GM18519 (cell line): ENCODE measurements around the gene B3GNT4.
"Not testable (repeated sequence)": the region's sequence is repeated elsewhere in the genome, so short reads cannot be mapped to it uniquely, and the experiment has no call there.

ENCODE experiments used
- ATAC-seq: cut with Tn5 transposase; IDR thresholded peaks from one replicate; pipeline ENCODE4 v1.9.1; 2021; ENCODE audit warnings: mild to moderate bottlenecking, moderate library complexity; ENCODE audit not compliant: unreplicated experiment, low FRiP score

B3GNT4 gene

DNA sequence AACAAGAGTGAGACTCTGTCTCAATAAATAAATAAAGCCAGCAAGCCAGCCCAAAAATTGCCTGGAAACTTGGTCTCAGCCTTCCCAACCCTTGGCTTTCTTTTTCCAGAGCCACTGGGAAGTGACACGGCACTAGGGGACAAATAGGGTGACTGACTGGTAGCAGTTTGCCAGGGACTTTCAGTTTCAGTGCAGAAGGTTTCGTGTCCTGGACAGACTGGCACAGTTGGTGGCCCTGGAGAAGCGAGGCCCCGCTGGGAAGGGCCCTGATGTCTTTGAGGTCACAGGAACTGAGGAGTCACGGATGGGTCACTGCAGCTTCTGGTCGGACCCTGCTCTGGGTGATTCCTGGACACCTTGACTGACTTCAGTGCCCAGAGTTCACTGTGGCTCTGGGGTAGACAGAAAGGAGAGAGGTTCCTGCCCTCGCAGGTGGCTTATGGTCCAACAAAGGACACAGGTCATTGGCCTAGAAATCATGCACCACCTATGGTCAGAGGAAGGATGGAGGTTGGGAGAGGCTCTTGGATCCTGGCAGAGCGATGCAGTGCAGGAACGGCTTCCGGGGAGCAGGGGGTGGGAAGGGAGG, 17.9 kb upstream of the B3GNT4 start:
- ATAC-seq, result no peak

DNA sequence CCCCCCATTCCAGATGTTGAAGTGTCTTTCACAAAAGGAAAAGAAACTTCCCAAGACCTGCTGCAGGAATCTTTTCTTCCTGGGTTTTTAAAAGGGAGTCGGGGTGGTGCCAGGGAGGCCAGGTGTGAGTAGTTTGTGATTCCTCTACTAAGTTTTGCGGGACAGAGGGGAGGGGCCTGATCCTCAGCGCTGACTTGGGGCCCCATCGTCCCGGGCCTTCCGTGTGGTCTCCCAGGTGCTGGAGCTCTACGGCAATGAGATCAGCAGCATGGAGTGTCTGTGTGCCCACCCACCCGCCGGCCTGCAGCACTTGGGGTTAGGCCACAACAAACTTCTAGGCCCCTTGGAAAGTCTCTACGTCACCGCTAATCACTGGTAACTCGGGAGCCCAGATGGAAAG, 16.0 kb upstream of the B3GNT4 start:
- ATAC-seq, result no peak

DNA sequence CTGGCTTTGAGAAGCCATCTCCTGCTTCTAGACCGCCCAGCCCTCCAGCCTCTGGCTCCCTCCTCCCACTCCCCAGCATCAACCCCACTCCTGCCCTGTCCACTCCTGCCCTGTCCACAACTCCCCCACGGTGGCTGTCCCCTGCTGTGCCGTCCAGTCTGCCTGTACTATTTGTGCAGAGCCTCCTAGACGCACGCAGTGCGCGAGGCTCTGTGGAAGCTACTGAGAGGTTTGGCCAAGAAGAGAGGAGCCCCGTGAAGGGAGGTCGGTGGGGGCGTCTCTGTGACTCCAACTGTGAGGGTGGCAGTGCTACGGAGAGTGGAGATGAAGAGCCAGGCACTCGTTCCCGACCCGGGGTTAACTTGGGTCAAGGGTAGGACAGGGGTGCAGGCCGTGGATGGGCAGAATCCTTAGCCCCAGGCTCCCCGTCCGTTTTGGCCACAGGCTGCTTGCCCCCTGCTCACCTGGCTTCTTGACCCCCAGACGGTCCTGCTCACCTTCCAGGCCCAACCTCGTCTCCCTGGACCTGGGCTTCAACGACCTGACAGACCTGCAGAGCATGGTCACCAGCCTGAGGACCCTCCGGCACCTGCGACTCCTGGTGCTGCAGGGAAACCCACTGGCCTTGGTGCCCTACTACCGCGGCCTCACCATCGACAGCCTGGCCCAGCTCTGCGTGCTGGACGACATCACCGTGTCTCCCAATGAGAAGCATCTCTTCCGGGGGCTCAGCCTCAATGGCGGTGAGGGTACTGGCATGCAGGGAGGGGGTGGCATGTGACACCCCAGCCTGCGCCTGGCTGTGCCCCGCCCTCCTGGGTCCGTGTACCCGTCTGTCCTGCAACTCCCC, 13.7 kb upstream of the B3GNT4 start:
- no peak for ATAC-seq

DNA sequence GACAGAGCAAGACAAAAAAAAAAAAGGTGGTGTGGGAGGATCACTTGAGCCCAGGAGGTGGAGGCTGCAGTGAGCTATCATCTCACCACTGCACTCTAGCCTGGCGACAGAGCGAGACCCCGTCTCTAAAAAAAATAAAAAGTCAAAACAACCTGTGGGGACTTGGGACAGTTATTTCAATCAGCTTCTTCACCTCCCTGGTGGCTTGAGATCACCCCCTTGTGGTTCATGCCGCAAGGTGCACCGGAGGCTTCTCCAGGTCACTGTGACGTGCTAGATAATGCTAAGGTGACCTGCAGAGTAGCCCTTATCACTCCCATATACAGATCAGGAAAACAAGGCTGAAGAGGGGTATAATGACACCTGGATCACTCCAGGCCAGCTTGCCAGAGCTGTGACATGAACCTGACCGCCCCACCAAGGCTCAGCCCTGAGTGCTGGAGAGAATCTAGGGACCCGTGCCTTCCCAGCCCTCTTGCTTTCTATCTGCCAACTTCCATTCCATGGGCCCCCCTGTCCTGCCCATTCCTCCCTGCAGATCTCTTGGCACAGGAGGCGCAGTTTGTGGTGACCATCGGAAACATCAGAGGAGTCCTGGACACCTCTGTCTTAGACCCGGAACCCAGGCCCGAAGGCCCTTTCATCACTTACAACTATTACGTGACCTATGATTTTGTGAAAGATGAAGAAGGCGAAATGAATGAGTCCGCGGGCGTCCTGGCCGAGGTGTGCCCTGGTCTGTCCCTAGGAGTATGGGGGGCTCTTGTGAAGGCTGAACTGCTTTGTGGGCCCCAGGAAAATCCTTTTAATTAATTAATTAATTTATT, 12.5 kb upstream of the B3GNT4 start:
- ATAC-seq, result no peak

DNA sequence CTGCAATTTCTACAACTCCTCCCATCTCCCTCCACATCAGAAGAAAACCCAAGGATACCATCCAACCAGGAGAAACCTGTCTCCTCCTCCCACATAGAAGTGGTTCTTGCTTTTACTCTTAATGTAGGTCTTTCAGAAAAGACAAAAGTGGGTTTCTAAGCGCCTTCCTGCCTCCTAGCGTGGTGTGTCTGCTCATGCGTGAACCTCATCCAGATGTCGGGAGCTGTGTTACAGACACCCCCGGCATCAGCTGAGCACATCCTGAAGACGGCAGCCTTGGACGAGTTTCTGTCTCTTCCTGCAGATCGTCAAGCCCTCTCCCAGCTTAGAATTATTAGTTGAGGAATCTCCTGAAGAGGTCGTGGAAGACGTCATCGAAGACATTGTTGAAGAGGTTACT, 11.1 kb upstream of the B3GNT4 start:
- no peak for ATAC-seq

DNA sequence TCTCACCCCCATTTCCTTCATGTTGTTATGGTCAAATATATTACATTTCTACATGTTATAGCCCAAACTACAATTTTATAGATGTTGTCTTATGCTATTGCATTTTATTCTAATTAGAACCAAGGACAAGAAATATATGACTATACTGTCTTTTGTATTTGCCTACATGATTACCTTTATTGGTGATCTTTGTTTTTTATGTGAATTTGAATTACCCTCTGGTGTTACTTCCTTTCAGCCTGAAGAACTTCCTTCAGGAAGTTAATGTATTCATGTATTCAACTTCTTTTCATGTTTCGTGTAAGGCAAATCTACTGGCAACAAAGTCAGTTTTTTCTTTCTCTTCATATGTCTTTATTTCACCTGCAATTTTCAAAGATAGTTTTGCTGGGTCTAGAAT, 8.7 kb upstream of the B3GNT4 start:
- no peak for ATAC-seq

DNA sequence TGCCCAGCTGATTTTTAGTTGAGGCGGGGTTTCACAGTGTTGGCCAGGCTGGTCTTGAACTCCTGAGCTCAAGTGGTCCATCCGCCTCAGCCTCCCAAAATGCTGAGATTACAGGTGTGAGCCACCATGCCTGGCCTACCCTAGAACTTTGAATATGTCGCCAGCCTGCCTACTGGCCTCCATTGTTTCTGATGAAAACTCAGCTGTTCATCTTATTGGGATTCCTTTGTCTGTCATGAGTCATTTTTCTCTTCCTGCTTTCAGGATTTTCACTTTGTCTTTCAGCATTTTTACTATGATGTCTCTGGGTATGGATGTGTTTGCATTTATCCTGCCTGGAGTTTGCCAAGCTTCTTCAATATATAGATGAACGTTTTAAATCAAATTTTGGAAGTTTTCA, 8.1 kb upstream of the B3GNT4 start:
- no peak for ATAC-seq

DNA sequence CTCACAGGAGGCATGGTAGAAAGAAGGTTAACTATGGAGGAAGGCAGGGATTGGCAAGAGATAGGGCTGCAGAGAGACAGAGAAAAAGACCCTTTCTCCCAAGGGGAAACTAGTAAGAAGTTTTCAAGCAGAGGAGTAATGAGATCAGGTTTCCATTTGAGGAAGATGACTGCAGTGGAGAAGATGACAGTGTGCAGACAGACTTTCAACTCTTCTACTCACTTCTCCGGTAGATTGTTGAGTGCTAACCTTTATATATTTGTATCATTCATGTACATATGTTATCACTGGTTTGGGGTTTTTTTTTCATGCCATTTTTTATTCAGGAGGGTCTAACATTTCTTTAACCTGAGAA, 5.9 kb upstream of the B3GNT4 start:
- ATAC-seq, result no peak

DNA sequence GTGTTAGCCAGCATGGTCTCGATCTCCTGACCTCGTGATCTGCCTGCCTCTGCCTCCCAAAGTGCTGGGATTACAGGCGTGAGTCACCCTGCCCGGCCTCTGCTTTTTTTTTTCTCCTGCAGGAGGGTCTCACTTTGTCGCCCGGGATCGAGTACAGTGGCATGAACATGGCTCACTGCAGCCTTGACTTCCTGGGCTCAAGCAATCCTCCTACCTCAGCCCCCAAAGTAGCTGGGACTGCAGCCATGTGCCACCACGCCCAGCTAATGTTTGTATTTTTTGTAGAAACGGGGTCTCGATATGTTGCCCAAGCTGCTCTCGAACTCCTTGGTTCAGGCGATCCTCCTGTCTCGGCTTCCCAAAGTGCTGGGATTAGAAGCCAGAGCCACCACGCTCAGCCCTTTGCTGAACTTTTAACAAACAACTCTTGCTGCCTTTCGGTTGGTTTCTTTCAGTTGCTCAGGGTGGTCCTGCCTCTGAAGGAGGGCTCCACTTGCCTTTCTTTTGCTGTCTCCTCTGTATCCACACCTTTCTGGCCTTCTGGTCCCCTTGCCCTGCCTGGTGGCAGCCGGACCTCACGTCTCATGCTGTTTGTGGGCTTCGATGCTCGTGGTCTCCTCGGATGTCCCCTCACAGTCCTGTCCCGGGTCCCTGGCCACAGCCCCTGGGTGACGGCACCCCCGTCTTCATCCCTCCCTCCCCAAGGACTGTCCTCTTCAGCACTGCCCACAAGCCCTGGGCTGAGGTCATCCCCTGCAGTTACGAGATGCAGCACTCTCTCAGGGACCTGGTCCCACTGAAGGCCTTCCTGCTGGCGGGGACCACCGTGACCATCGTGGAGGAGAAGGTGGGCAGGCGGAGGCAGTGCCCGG, 3.8 kb upstream of the B3GNT4 start:
- ATAC-seq, result no peak

DNA sequence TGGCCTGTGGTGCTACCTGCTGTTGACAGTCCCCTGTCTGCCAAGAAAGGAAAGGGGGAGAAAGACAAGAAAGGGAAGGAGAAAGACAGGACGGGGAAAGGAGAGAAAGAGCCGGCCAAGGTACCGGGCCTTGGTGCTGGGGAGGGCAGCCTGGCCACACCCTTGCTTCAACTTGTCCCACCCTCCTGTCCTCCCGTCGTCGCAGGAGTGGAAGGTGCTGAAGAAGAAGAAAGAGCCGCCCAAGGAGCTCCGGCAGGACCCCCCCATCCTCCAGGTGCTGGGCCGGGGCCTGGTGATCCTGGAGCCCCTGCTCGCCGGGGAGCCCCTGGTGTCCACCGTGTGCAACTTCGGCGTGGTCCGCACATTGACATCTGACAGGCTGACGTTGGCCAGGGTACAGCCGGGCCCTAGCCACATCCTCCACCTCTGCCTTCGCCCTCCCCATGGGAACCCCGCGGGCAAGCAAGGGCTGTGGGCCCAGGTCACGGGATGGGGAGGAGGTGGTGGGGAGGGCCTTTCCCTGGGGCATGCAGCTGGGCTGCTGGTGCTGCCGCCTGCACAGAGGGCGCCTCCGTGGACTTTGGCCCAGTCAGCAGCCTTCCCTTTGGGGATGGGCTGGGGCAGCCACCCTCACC, 2.9 kb upstream of the B3GNT4 start:
- no peak for ATAC-seq

DNA sequence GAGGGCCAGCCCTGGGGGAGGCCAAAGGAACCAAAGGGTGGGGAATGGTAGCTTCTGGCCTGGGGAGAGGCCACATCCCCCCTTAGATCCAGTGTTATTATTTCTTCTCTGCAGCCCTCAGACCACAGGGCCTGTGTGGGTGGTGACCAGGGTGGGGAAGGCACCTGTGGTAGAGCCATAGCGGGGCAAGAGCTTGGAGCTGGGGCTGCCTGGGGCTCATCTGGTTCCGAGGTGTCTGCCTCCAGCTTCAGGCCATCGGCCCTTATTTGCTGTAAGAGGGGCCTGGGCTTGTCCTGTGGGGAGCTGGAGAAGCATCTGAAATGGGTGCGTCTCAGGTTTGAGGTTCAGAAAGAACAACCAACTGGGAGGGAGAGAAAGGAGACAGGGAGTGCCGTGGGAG, 2.1 kb upstream of the B3GNT4 start:
- no peak for ATAC-seq

DNA sequence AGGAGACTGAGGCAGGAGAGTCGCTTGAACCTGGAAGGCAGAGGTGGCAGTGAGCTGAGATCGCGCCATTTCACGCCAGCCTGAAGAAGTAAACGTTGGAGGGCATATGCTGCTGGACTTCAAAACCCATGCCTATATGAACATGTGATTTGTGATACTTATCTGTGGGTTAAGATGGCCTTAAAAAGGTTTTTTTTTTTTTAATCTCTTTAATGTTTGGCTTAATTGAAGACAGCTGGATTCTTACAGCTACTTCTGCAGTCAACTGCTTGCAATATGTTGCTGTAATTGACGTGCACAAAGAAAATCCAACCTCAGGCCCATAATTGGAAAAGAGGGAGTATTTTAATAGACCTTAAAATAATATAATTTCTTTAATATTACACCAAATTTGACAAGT, 1.5 kb upstream of the B3GNT4 start:
- no peak for ATAC-seq

DNA sequence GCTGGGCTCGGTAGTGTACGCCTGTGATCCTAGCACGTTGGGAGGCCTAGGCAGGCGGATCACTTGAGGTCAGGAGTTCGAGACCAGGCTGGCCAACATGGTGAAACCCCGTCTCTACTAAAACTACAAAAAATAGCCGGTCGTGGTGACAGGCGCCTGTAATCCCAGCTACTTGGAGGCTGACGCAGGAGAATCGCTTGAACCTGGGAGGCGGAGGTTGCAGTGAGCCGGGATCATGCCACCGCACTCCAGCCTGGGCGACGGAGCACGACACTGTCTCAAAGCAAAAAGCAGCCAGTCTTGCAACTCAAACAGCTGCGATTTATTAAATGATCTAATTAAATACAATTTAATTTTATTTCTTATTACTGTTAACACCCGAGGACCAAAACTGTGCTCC, 698 bp upstream of the B3GNT4 start:
- ATAC-seq, result not testable (repeated sequence)

DNA sequence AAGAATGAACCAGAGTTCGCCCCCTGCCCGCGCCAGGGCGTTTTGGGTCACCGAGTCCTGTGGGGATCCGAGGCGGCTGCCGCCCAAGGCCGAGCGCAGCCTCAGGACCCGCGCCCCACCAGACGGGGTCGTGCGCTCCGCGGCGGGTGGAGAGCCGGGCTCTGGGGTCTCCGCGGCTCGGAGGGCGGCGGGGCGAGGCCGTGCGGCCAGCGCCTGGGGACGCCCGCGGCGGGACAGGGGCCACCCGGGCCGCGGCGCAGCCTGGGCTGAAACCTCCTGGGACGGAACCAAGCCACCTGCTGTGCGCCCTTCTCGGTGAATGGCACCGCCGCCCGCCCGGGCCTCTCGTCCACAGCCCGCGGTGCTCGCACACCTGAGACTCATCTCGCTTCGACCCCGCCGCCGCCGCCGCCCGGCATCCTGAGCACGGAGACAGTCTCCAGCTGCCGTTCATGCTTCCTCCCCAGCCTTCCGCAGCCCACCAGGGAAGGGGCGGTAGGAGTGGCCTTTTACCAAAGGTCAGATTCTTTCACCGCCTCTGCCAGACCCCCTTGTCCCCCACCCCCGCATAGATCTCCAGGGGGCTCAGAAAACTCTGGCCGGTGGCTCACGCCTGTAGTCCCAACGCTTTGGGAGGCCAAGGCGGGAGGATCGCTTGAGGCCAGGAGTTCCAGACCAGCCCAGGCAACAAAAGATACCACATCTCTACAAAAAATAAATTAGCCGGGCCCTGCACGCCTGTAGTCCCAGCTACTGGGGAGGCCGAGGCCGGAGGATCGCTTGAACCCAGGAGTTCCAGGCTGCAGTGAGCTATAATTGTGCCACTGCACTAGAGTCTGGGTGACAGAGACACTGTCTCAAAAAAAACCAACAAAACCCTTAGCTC, 901 bp downstream of the B3GNT4 start:
- ATAC-seq, result no peak

DNA sequence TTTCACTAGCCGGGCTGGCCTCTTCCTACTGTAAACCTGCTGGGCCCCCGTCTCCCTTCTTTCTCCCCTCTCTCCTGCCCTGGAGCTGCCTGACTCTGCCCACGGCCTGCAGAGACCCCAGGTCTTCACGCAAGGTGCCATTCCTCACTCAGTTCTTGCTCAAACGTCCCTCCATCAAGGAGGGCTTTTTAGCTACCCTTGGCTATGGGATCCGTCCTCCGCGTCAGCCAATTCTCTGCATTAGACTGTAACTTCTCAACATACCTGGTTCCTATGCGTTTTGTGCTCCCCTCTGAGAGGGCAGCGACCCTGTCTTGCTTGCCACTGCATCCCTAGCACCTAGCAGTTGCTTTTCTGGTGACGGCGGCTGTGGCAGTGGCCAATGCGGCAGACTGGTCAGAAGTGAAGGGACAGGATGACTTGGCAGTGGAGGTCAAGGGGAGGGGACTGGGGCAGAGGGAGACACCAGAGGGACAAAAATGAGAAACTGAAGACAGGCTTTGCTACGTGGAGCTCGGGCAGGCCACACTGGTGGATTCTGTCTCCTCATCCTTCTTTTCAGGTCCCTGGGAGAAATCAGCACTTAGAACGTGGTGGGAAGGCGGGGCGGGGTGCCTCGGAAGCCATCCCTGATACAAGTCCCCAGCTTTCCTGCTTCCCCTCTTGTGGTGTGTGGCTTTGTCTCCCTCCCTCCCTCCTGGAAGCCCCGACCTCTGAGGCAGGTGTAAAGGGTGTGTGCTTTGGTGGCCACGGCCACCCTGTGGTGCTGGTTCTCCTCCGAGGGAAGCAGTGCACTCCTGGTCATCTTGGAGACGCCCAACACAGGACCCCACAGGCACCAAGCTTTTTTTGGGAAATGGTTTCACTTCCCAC, 1.8 kb downstream of the B3GNT4 start:
- no peak for ATAC-seq

DNA sequence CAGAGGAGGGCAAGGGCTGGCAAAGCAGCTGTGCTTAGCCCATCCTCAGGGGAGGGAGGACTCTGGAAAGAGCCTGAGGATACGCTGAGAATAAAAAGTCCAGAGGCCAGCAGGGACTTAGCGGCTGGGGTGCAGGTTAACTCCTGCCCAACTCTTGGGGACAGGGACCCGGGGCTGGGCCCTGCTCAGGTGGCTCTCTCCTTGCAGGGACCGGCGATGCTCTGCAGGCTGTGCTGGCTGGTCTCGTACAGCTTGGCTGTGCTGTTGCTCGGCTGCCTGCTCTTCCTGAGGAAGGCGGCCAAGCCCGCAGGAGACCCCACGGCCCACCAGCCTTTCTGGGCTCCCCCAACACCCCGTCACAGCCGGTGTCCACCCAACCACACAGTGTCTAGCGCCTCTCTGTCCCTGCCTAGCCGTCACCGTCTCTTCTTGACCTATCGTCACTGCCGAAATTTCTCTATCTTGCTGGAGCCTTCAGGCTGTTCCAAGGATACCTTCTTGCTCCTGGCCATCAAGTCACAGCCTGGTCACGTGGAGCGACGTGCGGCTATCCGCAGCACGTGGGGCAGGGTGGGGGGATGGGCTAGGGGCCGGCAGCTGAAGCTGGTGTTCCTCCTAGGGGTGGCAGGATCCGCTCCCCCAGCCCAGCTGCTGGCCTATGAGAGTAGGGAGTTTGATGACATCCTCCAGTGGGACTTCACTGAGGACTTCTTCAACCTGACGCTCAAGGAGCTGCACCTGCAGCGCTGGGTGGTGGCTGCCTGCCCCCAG, 2.8 kb downstream of the B3GNT4 start:
- no peak for ATAC-seq

DNA sequence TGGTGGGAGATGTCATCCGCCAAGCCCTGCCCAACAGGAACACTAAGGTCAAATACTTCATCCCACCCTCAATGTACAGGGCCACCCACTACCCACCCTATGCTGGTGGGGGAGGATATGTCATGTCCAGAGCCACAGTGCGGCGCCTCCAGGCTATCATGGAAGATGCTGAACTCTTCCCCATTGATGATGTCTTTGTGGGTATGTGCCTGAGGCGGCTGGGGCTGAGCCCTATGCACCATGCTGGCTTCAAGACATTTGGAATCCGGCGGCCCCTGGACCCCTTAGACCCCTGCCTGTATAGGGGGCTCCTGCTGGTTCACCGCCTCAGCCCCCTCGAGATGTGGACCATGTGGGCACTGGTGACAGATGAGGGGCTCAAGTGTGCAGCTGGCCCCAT, 3.5 kb downstream of the B3GNT4 start:
- no peak for ATAC-seq

DNA sequence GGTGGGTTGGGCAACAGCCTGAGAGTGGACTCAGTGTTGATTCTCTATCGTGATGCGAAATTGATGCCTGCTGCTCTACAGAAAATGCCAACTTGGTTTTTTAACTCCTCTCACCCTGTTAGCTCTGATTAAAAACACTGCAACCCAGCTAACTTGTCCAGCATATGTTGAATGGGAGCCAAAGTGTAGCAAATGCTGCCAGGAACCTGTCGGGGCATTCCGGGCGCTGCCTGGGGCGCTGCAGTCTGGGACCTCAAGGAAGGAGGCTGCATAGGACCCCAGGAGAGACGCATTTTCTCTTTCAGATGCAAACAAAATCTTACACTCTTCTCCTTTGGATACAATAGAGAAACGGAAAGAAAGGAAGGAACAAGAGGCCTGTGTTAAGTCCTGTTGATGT, 3.9 kb downstream of the B3GNT4 start:
- no peak for ATAC-seq
